Astrocyte (in vitro differentiated cells and primary cell): ENCODE measurements around the gene CLDN18. TPM values are rescaled to one million over a fixed set of nuclear protein-coding genes. Genes with fewer than 3 reads are reported as not detected.

ENCODE experiments used
- DNase-seq: peaks from one replicate; pipeline ENCODE4 v3.0.0-alpha.2; 2010; ENCODE audit warnings: low read depth
- FAIRE-seq: peaks from 2 replicates; lab custom pipeline; 2011; peaks lifted over from hg19 to GRCh38; lab: Jason Lieb, UNC
- H2AFZ ChIP-seq: 2 replicates; pipeline ENCODE4 v1.6.0; 2012; ENCODE audit warnings: low read depth, low read length, inconsistent platforms
- H3K27ac ChIP-seq: 2 replicates; pipeline ENCODE4 v1.5.1; 2011; ENCODE audit warnings: low read depth, low read length, inconsistent platforms
- H3K27me3 ChIP-seq: 2 replicates; pipeline ENCODE4 v1.6.0; 2011; ENCODE audit warnings: low read length, inconsistent platforms; ENCODE audit not compliant: insufficient read depth
- H3K36me3 ChIP-seq: 2 replicates; pipeline ENCODE4 v1.5.1; 2011; ENCODE audit warnings: low read length, inconsistent platforms; ENCODE audit not compliant: insufficient read depth
- H3K4me1 ChIP-seq: 2 replicates; pipeline ENCODE4 v1.5.1; 2011; ENCODE audit warnings: low read length, inconsistent platforms; ENCODE audit not compliant: insufficient read depth
- H3K4me2 ChIP-seq: 2 replicates; pipeline ENCODE4 v1.6.0; 2012; ENCODE audit warnings: low read length, inconsistent platforms
- H3K4me3 ChIP-seq: 2 replicates; pipeline ENCODE4 v1.5.1; 2011; ENCODE audit warnings: low read depth, mild to moderate bottlenecking, low read length, inconsistent platforms; ENCODE audit not compliant: insufficient read depth
- H3K79me2 ChIP-seq: 2 replicates; pipeline ENCODE4 v1.6.0; 2012; ENCODE audit warnings: mild to moderate bottlenecking, low read length, inconsistent platforms; ENCODE audit not compliant: insufficient read depth
- H3K9ac ChIP-seq: 2 replicates; pipeline ENCODE4 v1.6.0; 2012; ENCODE audit warnings: mild to moderate bottlenecking, low read length, inconsistent platforms
- H3K9me3 ChIP-seq: 2 replicates; pipeline ENCODE4 v1.5.1; 2012; ENCODE audit warnings: low read depth, mild to moderate bottlenecking, low read length, inconsistent platforms; ENCODE audit not compliant: insufficient read depth
- H4K20me1 ChIP-seq: 2 replicates; pipeline ENCODE4 v1.6.0; 2012; ENCODE audit warnings: low read length, inconsistent platforms; ENCODE audit not compliant: insufficient read depth
- H3K27ac Mint-ChIP-seq: one replicate; pipeline ENCODE4 v1.8.0; 2021; ENCODE audit warnings: mild to moderate bottlenecking, mixed read lengths; ENCODE audit not compliant: unreplicated experiment
- H3K27me3 Mint-ChIP-seq: one replicate; pipeline ENCODE4 v1.8.0; 2021; ENCODE audit warnings: low read depth, mixed read lengths; ENCODE audit not compliant: unreplicated experiment
- H3K36me3 Mint-ChIP-seq: one replicate; pipeline ENCODE4 v1.8.0; 2021; ENCODE audit warnings: low read depth, mixed read lengths; ENCODE audit not compliant: unreplicated experiment
- H3K4me1 Mint-ChIP-seq: one replicate; pipeline ENCODE4 v1.8.0; 2021; ENCODE audit warnings: low read depth, mixed read lengths; ENCODE audit not compliant: unreplicated experiment
- H3K4me3 Mint-ChIP-seq: one replicate; pipeline ENCODE4 v1.8.0; 2021; ENCODE audit warnings: mild to moderate bottlenecking, moderate library complexity, mixed read lengths; ENCODE audit not compliant: unreplicated experiment
- H3K9me3 Mint-ChIP-seq: one replicate; pipeline ENCODE4 v1.8.0; 2021; ENCODE audit warnings: mild to moderate bottlenecking, mixed read lengths; ENCODE audit not compliant: unreplicated experiment
- CTCF ChIP-seq: IDR thresholded peaks from 2 replicates; pipeline ENCODE4 v1.5.1; 2011; ENCODE audit warnings: low read depth, mild to moderate bottlenecking, inconsistent platforms, low read length, moderate library complexity; ENCODE audit not compliant: insufficient read depth
- EZH2 ChIP-seq: IDR thresholded peaks from 2 replicates; pipeline ENCODE4 v1.6.1; 2012; ENCODE audit warnings: mild to moderate bottlenecking, low read length, inconsistent platforms; ENCODE audit not compliant: insufficient read depth
- total RNA-seq: library from RNA; stranded (reverse); gene quantifications from 2 replicates; pipeline ENCODE4 v1.2.1, GENCODE V29; 2021

The CLDN18 gene
- total RNA-seq, 1 donor from 2014 or later, result not detected

GRCh38 chr3:138082992-138083386, 73.0 kb downstream of the CLDN18 start:
- Histone ChIP-seq H3K4me2 (peak overlapping the region; percentile 75), H3K9me3 (no peaks in the 10 kb centered on the region), H3K79me2 (no peaks in the 10 kb centered on the region), H3K36me3 (peaks cover 27% of the 10 kb centered on the region), H2AFZ (no peak overlapping the region), H4K20me1 (peaks cover 4% of the 10 kb centered on the region), H3K27ac (peak overlapping the region; percentile 90), H3K4me3 (peak overlapping the region; percentile 41), H3K9ac (peak overlapping the region; percentile 77), H3K27me3 (no peaks in the 10 kb centered on the region), H3K4me1 (peaks cover 61% of the 10 kb centered on the region)
- FAIRE-seq, result no peak
- TF ChIP-seq CTCF (no peak), EZH2 (no peak)
- Mint-ChIP-seq H3K4me3 (no peak overlapping the region), H3K27ac (peak overlapping the region; percentile 95), H3K27me3 (no peaks in the 10 kb centered on the region), H3K9me3 (peaks cover 2% of the 10 kb centered on the region), H3K4me1 (peaks cover 54% of the 10 kb centered on the region), H3K36me3 (peaks cover 37% of the 10 kb centered on the region)
- DNase-seq, result peak; percentile 54

Other genes starting within 250 kb of the CLDN18 start
- gene SOX14, start 245.8 kb upstream of the CLDN18 start, total RNA-seq, result 0.09 TPM in 1 of 2 replicates, not detected in the other
- gene DZIP1L, start 105.4 kb downstream of the CLDN18 start, total RNA-seq, result 19.0 and 19.8 TPM in 2 replicates
- not detected in 2 replicates for gene A4GNT, start 122.2 kb downstream of the CLDN18 start, total RNA-seq
- gene DBR1, start 164.8 kb downstream of the CLDN18 start, total RNA-seq, result 14.8 and 14.9 TPM in 2 replicates
- 33.2 and 36.5 TPM in 2 replicates for gene ARMC8, start 177.1 kb downstream of the CLDN18 start, total RNA-seq